VCaP (cell line): ENCODE measurements around the gene TAB2.
A peak's percentile ranks its signal among the peaks of the same experiment; 100 is the strongest.

Experiments used
- H3K27ac ChIP-seq: fragments of 450-650 bp; 2 replicates; pipeline ENCODE4 v1.5.1; 2017
- TF ChIP-seq, protein P1 (sequence below): fragments of 450-650 bp; conservative IDR thresholded peaks from 2 replicates; pipeline ENCODE4 v1.5.1; 2017; ENCODE audit warnings: mild to moderate bottlenecking, moderate library complexity

The TAB2 gene

DNA sequence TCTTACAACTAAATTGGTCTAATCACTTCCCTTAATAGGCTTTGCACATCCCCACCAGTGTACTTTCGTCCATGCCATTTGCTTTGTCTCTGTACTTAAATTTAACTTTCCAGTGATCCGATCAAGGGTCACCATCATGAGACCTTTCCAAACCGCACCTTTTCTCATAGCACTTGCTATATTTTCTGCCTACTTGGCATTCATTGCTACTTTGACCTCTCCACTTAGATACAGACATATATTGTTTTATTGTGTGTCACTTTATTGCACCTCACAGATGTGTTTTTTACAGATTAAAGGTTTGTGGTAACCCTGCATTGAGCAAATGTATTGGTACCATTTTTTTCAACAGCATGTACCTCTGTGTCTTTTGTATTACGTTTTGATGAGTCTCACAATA, 97.3 kb downstream of the TAB2 start:
- TF ChIP-seq, protein P1, sequence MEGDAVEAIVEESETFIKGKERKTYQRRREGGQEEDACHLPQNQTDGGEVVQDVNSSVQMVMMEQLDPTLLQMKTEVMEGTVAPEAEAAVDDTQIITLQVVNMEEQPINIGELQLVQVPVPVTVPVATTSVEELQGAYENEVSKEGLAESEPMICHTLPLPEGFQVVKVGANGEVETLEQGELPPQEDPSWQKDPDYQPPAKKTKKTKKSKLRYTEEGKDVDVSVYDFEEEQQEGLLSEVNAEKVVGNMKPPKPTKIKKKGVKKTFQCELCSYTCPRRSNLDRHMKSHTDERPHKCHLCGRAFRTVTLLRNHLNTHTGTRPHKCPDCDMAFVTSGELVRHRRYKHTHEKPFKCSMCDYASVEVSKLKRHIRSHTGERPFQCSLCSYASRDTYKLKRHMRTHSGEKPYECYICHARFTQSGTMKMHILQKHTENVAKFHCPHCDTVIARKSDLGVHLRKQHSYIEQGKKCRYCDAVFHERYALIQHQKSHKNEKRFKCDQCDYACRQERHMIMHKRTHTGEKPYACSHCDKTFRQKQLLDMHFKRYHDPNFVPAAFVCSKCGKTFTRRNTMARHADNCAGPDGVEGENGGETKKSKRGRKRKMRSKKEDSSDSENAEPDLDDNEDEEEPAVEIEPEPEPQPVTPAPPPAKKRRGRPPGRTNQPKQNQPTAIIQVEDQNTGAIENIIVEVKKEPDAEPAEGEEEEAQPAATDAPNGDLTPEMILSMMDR: no peak
- H3K27ac ChIP-seq: no peak overlapping the region

DNA sequence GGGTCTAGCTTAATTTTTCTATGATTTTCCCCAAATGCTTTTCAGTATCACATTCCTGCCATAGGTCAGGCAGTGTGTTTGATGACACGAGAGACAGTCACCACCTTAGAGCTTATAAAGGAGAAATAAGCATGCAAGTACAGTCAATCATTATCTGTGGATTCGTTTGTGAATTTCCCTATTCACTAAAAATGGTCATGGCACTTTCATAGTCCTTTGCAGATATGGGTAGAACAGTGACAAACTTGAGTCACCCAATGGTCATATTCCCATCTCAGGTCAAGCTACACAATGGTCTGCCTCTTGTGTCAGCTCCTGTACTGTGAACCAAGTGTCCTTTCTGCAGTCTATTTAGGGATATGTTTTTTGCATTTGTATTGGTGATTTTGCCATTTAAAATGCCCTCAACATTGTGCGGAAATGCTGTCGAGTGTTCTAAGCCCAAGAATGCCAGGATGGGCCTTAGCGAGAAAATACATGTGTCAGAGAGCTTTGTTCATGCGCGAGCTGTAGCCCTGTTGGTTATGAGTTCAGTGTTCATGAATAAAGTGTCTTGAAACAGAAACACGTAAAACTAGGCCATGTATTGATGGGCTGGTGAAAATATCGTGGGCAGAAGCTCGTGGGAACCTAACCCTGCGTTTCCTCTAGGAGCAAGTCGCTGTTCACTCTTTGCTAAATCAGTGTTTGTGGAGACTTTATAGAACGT, 102.3 kb downstream of the TAB2 start:
- TF ChIP-seq, protein P1: no peak
- no peak overlapping the region for H3K27ac ChIP-seq

DNA sequence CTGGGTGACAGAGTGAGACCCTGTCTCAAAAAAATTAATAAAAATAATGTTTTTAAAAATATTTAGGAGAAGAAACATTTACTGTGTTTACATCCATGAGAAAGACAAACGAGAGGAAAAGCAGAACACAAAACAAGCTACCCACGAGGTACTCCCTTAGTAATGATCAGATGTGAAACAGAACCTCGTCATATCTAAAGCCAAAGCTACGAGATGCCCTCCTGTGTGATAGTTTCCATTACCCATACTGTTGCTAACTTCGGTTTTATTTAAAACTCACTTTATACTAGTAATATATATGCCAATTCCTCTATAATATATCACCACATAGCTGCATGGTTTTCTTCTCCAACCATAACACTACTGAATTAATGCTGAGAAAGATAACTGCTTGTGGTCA, 103.6 kb downstream of the TAB2 start:
- no peak overlapping the region for H3K27ac ChIP-seq
- TF ChIP-seq, protein P1: no peak

DNA sequence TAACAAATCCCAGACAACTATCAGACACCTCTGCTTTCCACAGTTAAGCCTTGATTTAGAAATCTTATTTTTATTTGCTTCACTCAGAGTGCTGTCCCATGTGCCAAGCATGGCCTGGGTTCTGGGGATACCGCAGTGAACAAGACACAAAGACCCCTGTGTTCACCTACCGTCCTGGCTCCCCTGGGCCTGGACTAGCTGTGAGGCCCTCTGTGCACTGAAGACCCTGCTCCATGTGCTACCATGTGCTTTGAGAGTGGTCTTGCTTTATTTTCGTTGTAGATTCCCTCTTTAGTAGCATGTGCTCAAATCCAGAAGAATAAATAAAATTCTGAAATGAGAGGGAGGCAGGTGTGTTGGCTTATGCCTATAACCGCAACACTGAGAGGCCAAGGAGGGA, 105.1 kb downstream of the TAB2 start:
- TF ChIP-seq, protein P1: no peak
- peak overlapping the region; percentile 68 for H3K27ac ChIP-seq

DNA sequence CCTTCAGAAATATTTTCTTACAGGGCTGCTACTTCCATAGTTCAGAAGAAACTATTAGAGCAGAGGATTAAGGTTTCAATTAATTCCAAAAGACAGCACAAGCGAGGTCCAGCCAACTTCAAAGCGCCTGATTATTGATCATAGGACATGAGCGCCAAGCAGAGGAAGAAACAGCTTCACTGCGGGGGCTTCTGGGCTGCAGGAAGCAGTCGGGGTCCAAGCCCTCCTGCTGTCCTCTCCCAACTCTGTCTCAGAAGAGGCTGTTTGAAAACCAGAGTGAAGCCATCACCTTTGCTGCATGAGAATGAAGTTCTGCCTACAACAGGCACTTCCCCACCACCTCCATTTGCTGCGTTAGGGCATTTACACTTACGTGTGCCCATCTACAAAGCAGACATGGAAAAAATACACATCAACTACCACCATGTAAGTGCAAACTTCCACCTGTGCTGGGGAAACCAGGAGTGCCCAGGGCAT, 106.5 kb downstream of the TAB2 start:
- TF ChIP-seq, protein P1: no peak
- H3K27ac ChIP-seq: peak overlapping the region; percentile 68

DNA sequence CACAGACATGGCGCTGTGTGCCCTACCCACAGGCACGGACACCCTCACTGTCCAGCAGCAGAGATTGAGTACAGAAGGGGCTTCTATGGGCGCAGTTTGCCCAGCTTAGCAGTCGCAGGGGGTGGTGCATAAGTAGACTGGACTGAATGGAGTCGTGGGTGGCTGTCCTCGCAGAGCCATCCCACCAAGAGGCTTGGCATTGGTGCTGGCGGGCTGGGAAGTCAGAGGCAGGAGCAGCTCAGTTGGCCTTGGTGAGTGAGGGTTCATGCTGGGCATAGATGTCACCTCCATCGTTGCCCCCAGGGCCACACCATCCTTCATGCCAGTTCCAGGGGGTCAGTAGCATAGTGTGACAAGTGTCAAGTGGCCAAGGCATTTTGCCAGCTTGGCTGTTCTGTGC, 107.7 kb downstream of the TAB2 start:
- peak overlapping the region; percentile 68; the same call in 1 of the 2 replicates for H3K27ac ChIP-seq
- TF ChIP-seq, protein P1: no peak

DNA sequence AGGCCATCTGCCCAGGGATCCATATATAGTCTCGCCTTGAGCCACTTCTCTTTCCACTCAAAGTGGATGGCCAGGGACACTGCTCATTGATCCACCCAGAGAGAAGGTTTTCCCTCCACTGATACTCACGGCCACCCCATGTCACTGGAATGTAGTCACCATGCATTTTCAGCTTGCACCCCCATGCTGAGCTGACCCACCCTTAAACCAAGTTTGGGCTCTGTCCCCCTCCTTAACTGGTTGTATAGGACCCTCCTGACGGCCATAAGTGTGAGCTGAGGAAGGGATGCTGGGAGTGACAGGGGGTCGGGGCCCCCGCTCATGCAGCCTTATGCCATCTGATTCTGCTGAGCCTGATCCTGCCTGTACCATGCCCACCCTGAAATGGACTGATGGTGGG, 108.2 kb downstream of the TAB2 start:
- H3K27ac ChIP-seq: no peak overlapping the region
- TF ChIP-seq, protein P1: no peak
